Activated CD4-positive, alpha-beta T cell treated with anti-CD3 and anti-CD28 coated beads, Interleukin-2, amount 50 U/mL, for 24 hours (primary cell): ENCODE measurements around the gene LRG1.

Experiments used
- DNase-seq, 2 donors: peaks; one replicate each; pipeline ENCODE4 v3.0.0-alpha.2; 2020; ENCODE audit warnings: low read depth in 1 of 2, low spot score in 1 of 2

Gene LRG1

DNA sequence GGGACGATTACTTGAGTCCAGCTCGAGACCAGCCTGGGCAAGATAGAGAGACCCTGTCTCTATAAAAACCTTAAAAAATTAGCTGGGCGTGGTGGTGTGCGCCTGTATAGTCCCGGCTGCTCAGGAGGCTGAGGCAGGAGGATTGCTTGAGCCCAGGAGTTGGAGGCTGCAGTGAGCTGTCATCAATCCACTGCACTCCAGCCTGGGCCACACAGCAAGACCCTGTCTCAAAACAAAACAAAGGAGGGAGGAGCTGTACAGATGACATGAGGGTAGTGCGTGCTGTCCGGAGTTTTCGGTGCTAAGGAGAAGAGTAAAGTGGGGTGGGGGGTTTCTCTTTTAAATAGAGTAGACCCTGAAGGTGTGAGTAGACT, 45.2 kb downstream of the LRG1 start:
- DNase-seq, result no peak

GRCh38 chr19:4493929-4494690, 45.7 kb downstream of the LRG1 start:
- DNase-seq, result no peak

DNA sequence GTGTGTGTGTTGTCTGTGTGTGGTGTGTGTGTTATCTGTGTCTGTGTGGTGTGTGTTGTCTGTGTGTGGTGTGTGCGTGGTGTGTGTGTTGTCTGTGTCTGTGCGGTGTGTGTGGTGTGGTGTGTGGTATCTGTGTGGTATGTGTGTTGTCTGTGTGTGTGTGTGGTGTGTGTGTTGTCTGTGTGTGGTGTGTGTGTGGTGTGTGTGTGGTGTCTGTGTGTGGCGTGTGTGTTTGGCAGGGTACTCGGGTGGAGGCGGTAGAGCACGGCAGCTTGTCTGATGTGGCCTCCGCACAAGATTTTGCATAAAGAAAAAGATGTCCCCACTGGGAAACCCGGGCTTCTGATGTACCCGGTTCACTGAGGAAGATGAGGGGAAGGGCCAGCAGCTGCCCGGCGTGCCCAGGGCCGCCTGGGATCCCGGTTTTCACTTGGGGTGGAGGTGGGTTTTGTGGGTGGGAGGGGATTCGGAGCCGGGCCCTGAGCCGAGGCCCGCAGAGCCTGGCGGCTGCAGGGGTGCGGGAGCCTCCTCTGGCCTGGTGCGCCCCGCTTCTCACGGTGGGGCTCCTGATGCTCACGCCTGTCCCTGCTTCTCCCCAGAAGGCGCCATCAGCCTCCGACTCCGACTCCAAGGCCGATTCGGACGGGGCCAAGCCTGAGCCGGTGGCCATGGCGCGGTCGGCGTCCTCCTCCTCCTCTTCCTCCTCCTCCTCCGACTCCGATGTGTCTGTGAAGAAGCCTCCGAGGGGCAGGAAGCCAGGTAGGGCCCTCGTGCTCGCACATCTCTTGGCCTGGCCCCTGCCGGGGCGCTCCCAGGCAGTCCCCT, 46.5 kb downstream of the LRG1 start:
- no peak for DNase-seq

DNA sequence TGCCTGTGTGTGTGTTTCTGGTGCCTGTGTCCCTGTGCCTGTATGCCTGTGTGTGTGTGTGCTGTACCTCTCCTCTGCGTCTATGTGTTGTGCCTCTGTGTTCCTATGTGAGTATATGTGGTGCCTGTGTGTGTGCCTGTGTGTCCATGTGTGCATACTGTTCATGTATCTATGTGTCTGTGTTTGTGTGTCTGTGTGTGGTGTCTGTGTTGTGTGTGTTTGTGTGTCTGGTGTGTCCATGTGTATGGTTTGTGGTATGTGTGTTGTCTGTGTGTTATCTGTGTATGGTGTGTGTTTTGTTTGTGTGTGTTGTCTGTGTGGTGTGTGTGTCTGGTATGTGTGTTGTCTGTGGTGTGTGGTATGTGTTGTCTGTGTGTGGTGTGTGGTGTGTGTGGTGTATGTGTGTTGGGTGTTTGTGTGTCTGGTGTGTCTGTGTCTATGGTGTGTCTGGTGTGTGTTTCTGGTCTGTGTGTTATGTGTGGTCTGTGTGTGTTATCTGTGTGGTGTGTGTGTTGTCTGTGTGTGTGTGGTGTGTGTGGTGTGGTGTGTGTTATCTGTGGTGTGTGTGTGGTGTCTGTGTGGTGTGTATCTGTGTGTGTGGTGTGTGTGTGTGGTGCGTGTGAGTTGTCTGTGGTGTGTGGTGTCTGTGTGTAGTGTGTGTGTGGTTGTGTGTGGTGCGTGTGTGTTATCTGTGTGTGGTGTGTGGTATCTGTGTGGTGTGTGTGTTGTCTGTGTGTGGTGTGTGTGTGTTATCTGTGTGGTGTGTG, 47.3 kb downstream of the LRG1 start:
- DNase-seq, result no peak

DNA sequence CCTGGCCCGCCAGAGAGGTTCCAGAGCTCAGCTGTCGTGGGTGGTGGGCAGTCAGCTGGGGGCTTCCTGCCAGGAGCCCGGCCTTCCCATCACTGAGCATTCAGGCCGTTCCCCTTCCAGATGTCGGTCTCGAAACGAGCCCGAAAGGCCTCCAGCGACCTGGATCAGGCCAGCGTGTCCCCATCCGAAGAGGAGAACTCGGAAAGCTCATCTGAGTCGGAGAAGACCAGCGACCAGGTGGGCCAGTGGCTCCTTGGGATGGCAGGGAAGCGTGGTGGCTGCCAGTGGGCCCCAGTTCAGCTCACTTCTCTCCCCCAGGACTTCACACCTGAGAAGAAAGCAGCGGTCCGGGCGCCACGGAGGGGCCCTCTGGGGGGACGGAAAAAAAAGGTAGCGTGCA, 48.4 kb downstream of the LRG1 start:
- DNase-seq, result no peak

- no peak for DNase-seq
These were observed 51.3 kb downstream of the LRG1 start for GRCh38 chr19:4488496-4488895.

DNA sequence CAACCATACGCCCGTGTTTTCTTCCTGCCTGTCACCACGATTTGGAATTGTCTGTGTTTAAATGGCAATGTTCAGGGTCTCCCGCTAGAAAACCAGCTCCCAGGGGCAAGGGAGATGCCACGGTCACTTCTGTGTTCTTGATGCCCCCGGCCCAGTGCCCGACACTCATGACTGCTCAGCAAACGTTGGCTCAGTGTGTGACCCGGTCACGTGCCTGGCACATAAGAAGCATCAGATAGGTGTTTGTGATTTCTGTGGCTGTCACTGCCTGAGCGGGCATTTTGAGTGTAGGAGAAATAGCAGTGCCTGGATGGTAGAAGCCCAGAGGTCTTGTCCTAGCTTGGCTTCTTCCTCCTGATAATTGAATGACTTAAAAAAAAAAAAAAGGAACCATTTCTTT, 52.3 kb downstream of the LRG1 start:
- DNase-seq, result no peak
